Smooth muscle cell (in vitro differentiated cells): Measurements from ENCODE around the gene C5orf34. TPM values are rescaled to one million over a fixed set of nuclear protein-coding genes. Genes with fewer than 3 reads are reported as not detected.
"Not testable (repeated sequence)": the region's sequence is repeated elsewhere in the genome, so short reads cannot be mapped to it uniquely, and the experiment has no call there.

ENCODE experiments used
- DNase-seq: peaks from one replicate; lab custom pipeline; 2025; ENCODE audit not compliant: unreplicated experiment; lab: John Stamatoyannopoulos, UW
- H2AFZ ChIP-seq: fragments of 200-600 bp; sonication (generic); 2 replicates; pipeline ENCODE4 v1.6.0; 2016; ENCODE audit warnings: antibody characterized with exemption, low read depth, mild to moderate bottlenecking
- H3F3A ChIP-seq: fragments of 200-600 bp; sonication (generic); 2 replicates; pipeline ENCODE4 v1.6.0; 2017; ENCODE audit warnings: antibody characterized with exemption, low read depth
- H3K27ac ChIP-seq: fragments of 200-600 bp; sonication (generic); 2 replicates; pipeline ENCODE4 v1.5.1; 2016; ENCODE audit warnings: low read depth, mild to moderate bottlenecking
- H3K27me3 ChIP-seq: fragments of 200-600 bp; sonication (generic); 2 replicates; pipeline ENCODE4 v1.6.1; 2016; ENCODE audit warnings: low read depth, mild to moderate bottlenecking
- H3K36me3 ChIP-seq: fragments of 200-600 bp; sonication (generic); 2 replicates; pipeline ENCODE4 v1.5.1; 2016; ENCODE audit warnings: low read depth
- H3K4me1 ChIP-seq: fragments of 200-600 bp; sonication (generic); 2 replicates; pipeline ENCODE4 v1.5.1; 2016; ENCODE audit warnings: low read depth
- H3K4me2 ChIP-seq: fragments of 200-600 bp; sonication (generic); 2 replicates; pipeline ENCODE4 v1.6.0; 2016; ENCODE audit warnings: mild to moderate bottlenecking
- H3K4me3 ChIP-seq: fragments of 200-600 bp; sonication (generic); 2 replicates; pipeline ENCODE4 v1.5.1; 2016; ENCODE audit warnings: mild to moderate bottlenecking
- H3K79me2 ChIP-seq: fragments of 200-600 bp; sonication (generic); 2 replicates; pipeline ENCODE4 v1.6.0; 2016; ENCODE audit warnings: low read depth, mild to moderate bottlenecking
- H3K9ac ChIP-seq: fragments of 200-600 bp; sonication (generic); 2 replicates; pipeline ENCODE4 v1.6.0; 2016; ENCODE audit warnings: low read depth
- H3K9me3 ChIP-seq: fragments of 200-600 bp; sonication (generic); replicated peaks from 2 replicates; pipeline ENCODE4 v1.5.1; 2016; ENCODE audit warnings: low read depth
- H4K20me1 ChIP-seq: fragments of 200-600 bp; sonication (generic); 2 replicates; pipeline ENCODE4 v1.6.0; 2016; ENCODE audit warnings: low read depth
- CTCF ChIP-seq: fragments of 200-600 bp; sonication (generic); IDR thresholded peaks from 2 replicates; pipeline ENCODE4 v1.5.1; 2017; ENCODE audit warnings: borderline replicate concordance, mild to moderate bottlenecking, antibody characterized with exemption; ENCODE audit not compliant: insufficient read depth, poor library complexity, severe bottlenecking
- WGBS: methylation state at CpG from one replicate; pipeline ENCODE4 v1.1.7; 2016; ENCODE audit warnings: low lambda C conversion rate; 5-methylcytosine and 5-hydroxymethylcytosine counted together
- polyA plus RNA-seq: library from polyadenylated mRNA; unstranded; fragments of >200 nt; fragmentation: Nextera tagmentation; extraction: Ambion mirVana; gene quantifications from 2 replicates; pipeline ENCODE4 v1.2.1, GENCODE V29; 2016
- total RNA-seq: library from RNA; depleted of rRNA; stranded (reverse); fragments of >200 nt; gene quantifications from 2 replicates; pipeline ENCODE4 v1.2.3, GENCODE V29; 2014

The C5orf34 gene
- total and polyA plus RNA-seq, 2 experiments from 2014 or later = 2.6 to 7.5 TPM

- 96% methylated on average over 1 of the region's 1 CpG for WGBS
These were observed 53.9 kb downstream of the C5orf34 start for GRCh38 chr5:43461066-43461465.

GRCh38 chr5:43456556-43456955 is 58.4 kb downstream of the C5orf34 start:
- H3K27me3 ChIP-seq = no peaks in the 10 kb centered on the region
- H3K9me3 ChIP-seq = peaks cover 2% of the 10 kb centered on the region
- H3K36me3 ChIP-seq = no peaks in the 10 kb centered on the region
- H3F3A ChIP-seq = no peaks in the 10 kb centered on the region
- no peak for DNase-seq
- H3K4me2 ChIP-seq = no peak overlapping the region
- no peaks in the 10 kb centered on the region for H4K20me1 ChIP-seq
- no peak for TF ChIP-seq CTCF
- H3K4me3 ChIP-seq = no peak overlapping the region
- no peaks in the 10 kb centered on the region for H3K4me1 ChIP-seq
- H3K9ac ChIP-seq = no peak overlapping the region
- no peaks in the 10 kb centered on the region for H3K79me2 ChIP-seq
- no peak overlapping the region for H2AFZ ChIP-seq
- WGBS = 98% methylated on average over 3 of the region's 3 CpGs
- no peak overlapping the region for H3K27ac ChIP-seq

More at GRCh38 chr5:43461066-43461465, 53.9 kb downstream of the C5orf34 start:
- Histone ChIP-seq H3K4me3 (no peak overlapping the region), H3K27me3 (no peaks in the 10 kb centered on the region), H3K4me1 (no peaks in the 10 kb centered on the region), H3K9me3 (peaks cover 2% of the 10 kb centered on the region), H3F3A (no peaks in the 10 kb centered on the region), H3K4me2 (no peak overlapping the region), H3K79me2 (no peaks in the 10 kb centered on the region), H3K9ac (no peak overlapping the region), H3K36me3 (peaks cover 2% of the 10 kb centered on the region), H4K20me1 (no peaks in the 10 kb centered on the region), H3K27ac (no peak overlapping the region), H2AFZ (no peak overlapping the region)
- no peak for DNase-seq
- TF ChIP-seq CTCF = no peak

- H3K79me2 ChIP-seq, H3K4me3 ChIP-seq, H3K36me3 ChIP-seq, H3K4me2 ChIP-seq, H3K9ac ChIP-seq, H3K9me3 ChIP-seq, DNase-seq, H3K4me1 ChIP-seq, H3F3A ChIP-seq, H4K20me1 ChIP-seq, H3K27me3 ChIP-seq, H2AFZ ChIP-seq, H3K27ac ChIP-seq: not testable (repeated sequence)
These were observed 73.4 kb downstream of the C5orf34 start for GRCh38 chr5:43441575-43441974.

- 97% methylated on average over 3 of the region's 3 CpGs for WGBS
- H3K27me3 ChIP-seq = no peaks in the 10 kb centered on the region
These were observed 77.8 kb downstream of the C5orf34 start for GRCh38 chr5:43437062-43437660.

More at GRCh38 chr5:43437062-43437660, 77.8 kb downstream of the C5orf34 start:
- H2AFZ ChIP-seq = no peak overlapping the region
- H3K4me3 ChIP-seq = no peak overlapping the region
- DNase-seq = no peak
- no peaks in the 10 kb centered on the region for H3F3A ChIP-seq
- H4K20me1 ChIP-seq = no peaks in the 10 kb centered on the region
- no peak overlapping the region for H3K9ac ChIP-seq
- TF ChIP-seq CTCF = no peak
- H3K4me2 ChIP-seq = no peak overlapping the region
- no peaks in the 10 kb centered on the region for H3K4me1 ChIP-seq
- no peaks in the 10 kb centered on the region for H3K36me3 ChIP-seq
- H3K79me2 ChIP-seq = no peaks in the 10 kb centered on the region
- no peak overlapping the region for H3K27ac ChIP-seq
- H3K9me3 ChIP-seq = no peaks in the 10 kb centered on the region

Other genes starting within 250 kb of the C5orf34 start
- gene HMGCS1, start 201.7 kb downstream of the C5orf34 start, total RNA-seq = 94.0 and 147 TPM in 2 replicates
- 40.0 and 51.8 TPM in 2 replicates for gene HMGCS1, start 201.7 kb downstream of the C5orf34 start, polyA plus RNA-seq
- 0.22 and 0.27 TPM in 2 replicates for gene CCL28, start 102.8 kb downstream of the C5orf34 start, total RNA-seq
- 0.19 TPM in 1 of 2 replicates, not detected in the other for gene CCL28, start 102.8 kb downstream of the C5orf34 start, polyA plus RNA-seq
- 22.9 and 26.2 TPM in 2 replicates for gene TMEM267, start 31.3 kb downstream of the C5orf34 start, total RNA-seq
- 7.4 and 10.1 TPM in 2 replicates for gene TMEM267, start 31.3 kb downstream of the C5orf34 start, polyA plus RNA-seq
- 135 and 155 TPM in 2 replicates for gene PAIP1, start 41.9 kb upstream of the C5orf34 start, total RNA-seq
- 133 and 137 TPM in 2 replicates for gene PAIP1, start 41.9 kb upstream of the C5orf34 start, polyA plus RNA-seq
- 39.8 and 49.8 TPM in 2 replicates for gene NNT, start 88.0 kb upstream of the C5orf34 start, total RNA-seq
- 20.3 and 26.8 TPM in 2 replicates for gene NNT, start 88.0 kb upstream of the C5orf34 start, polyA plus RNA-seq